HG03565 (cell line): ENCODE measurements around the gene MAP7D2.
"Not testable (repeated sequence)": the region's sequence is repeated elsewhere in the genome, so short reads cannot be mapped to it uniquely, and the experiment has no call there.

ENCODE experiments used
- ATAC-seq: cut with Tn5 transposase; IDR thresholded peaks from one replicate; pipeline ENCODE4 v1.9.1; 2021; ENCODE audit warnings: mild to moderate bottlenecking, moderate library complexity; ENCODE audit not compliant: unreplicated experiment

The MAP7D2 gene

GRCh38 chrX:20116577-20117240 lies at the start of gene MAP7D2:
MAP7D2 (minus strand) TSS chrX:20116907; CDS start chrX:20116879, 28 bp downstream.
- ATAC-seq, result no peak

GRCh38 chrX:20162516-20162915 lies 45.8 kb upstream of the MAP7D2 start:
- not testable (repeated sequence) for ATAC-seq

GRCh38 chrX:20159797-20160385 lies 43.2 kb upstream of the MAP7D2 start:
- no peak for ATAC-seq

GRCh38 chrX:20151689-20152088 lies 35.0 kb upstream of the MAP7D2 start:
- no peak for ATAC-seq

GRCh38 chrX:20149326-20149725 lies 32.6 kb upstream of the MAP7D2 start:
- ATAC-seq, result no peak

GRCh38 chrX:20147561-20147960 lies 30.9 kb upstream of the MAP7D2 start:
- ATAC-seq, result no peak

- no peak for ATAC-seq
These were observed 27.8 kb upstream of the MAP7D2 start for GRCh38 chrX:20144491-20144890.

GRCh38 chrX:20143561-20143960 lies 26.9 kb upstream of the MAP7D2 start:
- no peak for ATAC-seq

GRCh38 chrX:20143111-20143510 lies 26.4 kb upstream of the MAP7D2 start:
- no peak for ATAC-seq

GRCh38 chrX:20141281-20142220 lies 24.8 kb upstream of the MAP7D2 start, which contains the start of gene EIF1AX:
EIF1AX (minus strand) TSS chrX:20141838; CDS start chrX:20141640, 198 bp downstream.
- peak; percentile 97 for ATAC-seq

- ATAC-seq, result no peak
These were observed 23.7 kb upstream of the MAP7D2 start for GRCh38 chrX:20140420-20140819.

GRCh38 chrX:20139966-20140365 lies 23.3 kb upstream of the MAP7D2 start:
- no peak for ATAC-seq

GRCh38 chrX:20135944-20136343 lies 19.2 kb upstream of the MAP7D2 start:
- ATAC-seq, result no peak

GRCh38 chrX:20132666-20133065 lies 16.0 kb upstream of the MAP7D2 start:
- no peak for ATAC-seq

GRCh38 chrX:20130357-20130756 lies 13.7 kb upstream of the MAP7D2 start:
- no peak for ATAC-seq

GRCh38 chrX:20129547-20129946 lies 12.8 kb upstream of the MAP7D2 start:
- ATAC-seq, result no peak

GRCh38 chrX:20128670-20129069 lies 12.0 kb upstream of the MAP7D2 start:
- ATAC-seq, result no peak

- peak; percentile 43 for ATAC-seq
These were observed 10.7 kb upstream of the MAP7D2 start for GRCh38 chrX:20127440-20127839.

GRCh38 chrX:20126833-20127232 lies 10.1 kb upstream of the MAP7D2 start:
- ATAC-seq, result not testable (repeated sequence)

GRCh38 chrX:20124964-20125363 lies 8.3 kb upstream of the MAP7D2 start:
- no peak for ATAC-seq

- no peak for ATAC-seq
These were observed 1.5 kb upstream of the MAP7D2 start for GRCh38 chrX:20118065-20118824.
